ACC112 (cell line): Measurements from ENCODE around the gene PRKCQ.

ENCODE experiments used
- H2AFZ ChIP-seq: fragments of 200-600 bp; sonication (generic); one replicate; pipeline ENCODE4 v1.6.0; 2017; ENCODE audit warnings: antibody characterized with exemption, low read length; ENCODE audit not compliant: unreplicated experiment
- H3K27ac ChIP-seq: fragments of 200-600 bp; sonication (generic); 2 replicates; pipeline ENCODE4 v1.5.1; 2014; ENCODE audit warnings: low read depth, mild to moderate bottlenecking, antibody characterized with exemption, low read length, moderate library complexity
- H3K27me3 ChIP-seq: fragments of 200-600 bp; sonication (generic); 2 replicates; pipeline ENCODE4 v1.6.1; 2014; ENCODE audit warnings: mild to moderate bottlenecking, antibody characterized with exemption, low read length, moderate library complexity, mixed read lengths; ENCODE audit not compliant: insufficient read depth
- H3K36me3 ChIP-seq: fragments of 200-600 bp; sonication (generic); 2 replicates; pipeline ENCODE4 v1.6.1; 2016; ENCODE audit warnings: mild to moderate bottlenecking, antibody characterized with exemption, low read length, moderate library complexity, mixed read lengths; ENCODE audit not compliant: insufficient read depth
- H3K4me1 ChIP-seq: fragments of 200-600 bp; sonication (generic); one replicate; pipeline ENCODE4 v1.6.1; 2016; ENCODE audit warnings: low read length, mixed read lengths; ENCODE audit not compliant: insufficient read depth, unreplicated experiment, control insufficient read depth
- H3K4me3 ChIP-seq: fragments of 200-600 bp; sonication (generic); 2 replicates; pipeline ENCODE4 v1.5.1; 2014; ENCODE audit warnings: mild to moderate bottlenecking, low read depth, low read length
- H3K79me2 ChIP-seq: fragments of 200-600 bp; sonication (generic); one replicate; pipeline ENCODE4 v1.6.0; 2016; ENCODE audit warnings: low read length; ENCODE audit not compliant: control insufficient read depth, unreplicated experiment, insufficient read depth

Gene PRKCQ

GRCh38 chr10:6553937-6554336 lies 26.1 kb downstream of the PRKCQ start:
- H3K79me2 ChIP-seq: no peaks in the 10 kb centered on the region
- no peak overlapping the region for H3K27ac ChIP-seq
- 0 out of 2 replicates have a peak, but pooled peaks cover 2% of the 10 kb centered on the region for H3K27me3 ChIP-seq
- no peak overlapping the region for H2AFZ ChIP-seq
- no peaks in the 10 kb centered on the region for H3K4me1 ChIP-seq
- no peak overlapping the region for H3K4me3 ChIP-seq
- H3K36me3 ChIP-seq: no peaks in the 10 kb centered on the region

GRCh38 chr10:6543431-6544005 lies 36.6 kb downstream of the PRKCQ start:
- no peak overlapping the region for H2AFZ ChIP-seq
- H3K4me1 ChIP-seq: no peaks in the 10 kb centered on the region
- peaks cover 26% of the 10 kb centered on the region; the same call in 1 of the 2 replicates for H3K27me3 ChIP-seq
- H3K36me3 ChIP-seq: no peaks in the 10 kb centered on the region
- no peaks in the 10 kb centered on the region for H3K79me2 ChIP-seq
- H3K27ac ChIP-seq: no peak overlapping the region
- H3K4me3 ChIP-seq: no peak overlapping the region

- Histone ChIP-seq H3K4me3 (no peak overlapping the region), H2AFZ (no peak overlapping the region), H3K27ac (no peak overlapping the region), H3K27me3 (peaks cover 31% of the 10 kb centered on the region; the same call in 1 of the 2 replicates), H3K4me1 (no peaks in the 10 kb centered on the region), H3K36me3 (no peaks in the 10 kb centered on the region), H3K79me2 (no peaks in the 10 kb centered on the region)
Observed at GRCh38 chr10:6542999-6543430, 37.1 kb downstream of the PRKCQ start.

- H3K4me1 ChIP-seq: no peaks in the 10 kb centered on the region
- no peak overlapping the region for H3K27ac ChIP-seq
- H3K27me3 ChIP-seq: peaks cover 42% of the 10 kb centered on the region; the same call in 1 of the 2 replicates
- no peak overlapping the region for H3K4me3 ChIP-seq
- H3K79me2 ChIP-seq: no peaks in the 10 kb centered on the region
- no peak overlapping the region for H2AFZ ChIP-seq
- H3K36me3 ChIP-seq: no peaks in the 10 kb centered on the region
Observed at GRCh38 chr10:6539833-6540232, 40.2 kb downstream of the PRKCQ start.

- no peak overlapping the region for H3K27ac ChIP-seq
- H3K36me3 ChIP-seq: no peaks in the 10 kb centered on the region
- peaks cover 32% of the 10 kb centered on the region for H3K27me3 ChIP-seq
Observed at GRCh38 chr10:6537770-6538169, 42.3 kb downstream of the PRKCQ start.

GRCh38 chr10:6536102-6536501 lies 44.0 kb downstream of the PRKCQ start:
- Histone ChIP-seq H3K4me3 (no peak overlapping the region), H3K4me1 (no peaks in the 10 kb centered on the region), H3K27me3 (peaks cover 41% of the 10 kb centered on the region), H3K36me3 (no peaks in the 10 kb centered on the region), H3K79me2 (no peaks in the 10 kb centered on the region), H3K27ac (no peak overlapping the region), H2AFZ (no peak overlapping the region)

More at GRCh38 chr10:6537770-6538169, 42.3 kb downstream of the PRKCQ start:
- H3K4me1 ChIP-seq: no peaks in the 10 kb centered on the region
- no peak overlapping the region for H2AFZ ChIP-seq
- no peaks in the 10 kb centered on the region for H3K79me2 ChIP-seq
- H3K4me3 ChIP-seq: no peak overlapping the region

- Histone ChIP-seq H3K4me3 (no peak overlapping the region), H3K36me3 (no peaks in the 10 kb centered on the region), H3K27ac (no peak overlapping the region), H3K4me1 (no peaks in the 10 kb centered on the region), H3K79me2 (no peaks in the 10 kb centered on the region), H3K27me3 (peaks cover 43% of the 10 kb centered on the region), H2AFZ (no peak overlapping the region)
Observed at GRCh38 chr10:6535156-6535764, 44.8 kb downstream of the PRKCQ start.

- peaks cover 30% of the 10 kb centered on the region for H3K27me3 ChIP-seq
- H3K4me3 ChIP-seq: no peak overlapping the region
- no peaks in the 10 kb centered on the region for H3K4me1 ChIP-seq
- no peaks in the 10 kb centered on the region for H3K36me3 ChIP-seq
- H3K79me2 ChIP-seq: no peaks in the 10 kb centered on the region
- H3K27ac ChIP-seq: no peak overlapping the region
- H2AFZ ChIP-seq: no peak overlapping the region
Observed at GRCh38 chr10:6532321-6532720, 47.8 kb downstream of the PRKCQ start.

- Histone ChIP-seq H3K27me3 (peaks cover 21% of the 10 kb centered on the region), H3K4me1 (no peaks in the 10 kb centered on the region), H3K79me2 (no peaks in the 10 kb centered on the region), H3K36me3 (no peaks in the 10 kb centered on the region), H3K4me3 (no peak overlapping the region), H2AFZ (no peak overlapping the region), H3K27ac (no peak overlapping the region)
Observed at GRCh38 chr10:6530966-6531365, 49.1 kb downstream of the PRKCQ start.

GRCh38 chr10:6530211-6530840 lies 49.8 kb downstream of the PRKCQ start:
- H3K27me3 ChIP-seq: peaks cover 21% of the 10 kb centered on the region
- H2AFZ ChIP-seq: no peak overlapping the region
- H3K4me3 ChIP-seq: no peak overlapping the region
- H3K36me3 ChIP-seq: no peaks in the 10 kb centered on the region
- H3K79me2 ChIP-seq: no peaks in the 10 kb centered on the region
- H3K27ac ChIP-seq: no peak overlapping the region
- no peaks in the 10 kb centered on the region for H3K4me1 ChIP-seq
